ENCODE results near the gene CSF1.

DNA sequence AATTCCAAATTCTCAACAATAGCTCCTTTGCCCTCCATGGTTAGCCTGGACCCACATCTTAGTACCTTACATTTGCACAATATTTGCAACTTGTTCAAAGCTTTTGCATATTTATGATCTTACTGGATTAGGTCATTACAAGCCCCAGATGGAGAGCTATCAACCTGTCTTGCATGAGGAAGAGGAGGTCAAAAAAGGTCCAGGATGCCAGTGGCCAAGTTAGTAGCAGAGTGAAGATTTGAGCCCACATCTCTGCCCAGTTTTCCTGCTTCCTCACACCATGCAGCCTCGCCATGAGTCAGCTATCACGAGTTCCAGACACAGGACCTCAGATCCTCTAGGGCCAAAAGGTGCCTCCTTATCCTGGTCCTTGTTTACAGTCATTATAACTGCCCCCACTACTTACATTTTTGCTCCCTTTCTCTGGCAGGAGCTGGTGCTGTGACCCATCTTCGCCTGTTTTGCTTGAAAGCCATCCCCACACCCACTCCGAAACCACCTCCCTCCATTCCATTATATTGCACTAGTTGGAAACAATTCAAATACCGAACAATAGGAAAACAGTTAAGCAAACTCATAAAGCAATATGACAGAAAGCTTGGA lies 68.9 kb downstream of the CSF1 start:
- TF ChIP-seq, protein P1, sequence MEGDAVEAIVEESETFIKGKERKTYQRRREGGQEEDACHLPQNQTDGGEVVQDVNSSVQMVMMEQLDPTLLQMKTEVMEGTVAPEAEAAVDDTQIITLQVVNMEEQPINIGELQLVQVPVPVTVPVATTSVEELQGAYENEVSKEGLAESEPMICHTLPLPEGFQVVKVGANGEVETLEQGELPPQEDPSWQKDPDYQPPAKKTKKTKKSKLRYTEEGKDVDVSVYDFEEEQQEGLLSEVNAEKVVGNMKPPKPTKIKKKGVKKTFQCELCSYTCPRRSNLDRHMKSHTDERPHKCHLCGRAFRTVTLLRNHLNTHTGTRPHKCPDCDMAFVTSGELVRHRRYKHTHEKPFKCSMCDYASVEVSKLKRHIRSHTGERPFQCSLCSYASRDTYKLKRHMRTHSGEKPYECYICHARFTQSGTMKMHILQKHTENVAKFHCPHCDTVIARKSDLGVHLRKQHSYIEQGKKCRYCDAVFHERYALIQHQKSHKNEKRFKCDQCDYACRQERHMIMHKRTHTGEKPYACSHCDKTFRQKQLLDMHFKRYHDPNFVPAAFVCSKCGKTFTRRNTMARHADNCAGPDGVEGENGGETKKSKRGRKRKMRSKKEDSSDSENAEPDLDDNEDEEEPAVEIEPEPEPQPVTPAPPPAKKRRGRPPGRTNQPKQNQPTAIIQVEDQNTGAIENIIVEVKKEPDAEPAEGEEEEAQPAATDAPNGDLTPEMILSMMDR (IDR thresholded peaks at IDR 0.05; ENCODE audit: borderline replicate concordance, extremely low read depth, low read length, poor library complexity, severe bottlenecking), result no peak
- TF ChIP-seq EZH2 (IDR thresholded peaks at IDR 0.05; ENCODE audit: borderline replicate concordance, low read depth, low read length, severe bottlenecking), result no peak
